GM10266 (cell line): ENCODE data around the gene TRIO.

Experiments used
- DNase-seq: peaks from one replicate; pipeline ENCODE4 v3.0.0; 2012; ENCODE audit errors: extremely low spot score
- CTCF ChIP-seq: IDR thresholded peaks from 2 replicates; pipeline ENCODE4 v1.5.1; 2012; ENCODE audit warnings: mild to moderate bottlenecking, low read depth; ENCODE audit not compliant: control insufficient read depth, insufficient read depth; ENCODE audit errors: missing control alignments

Gene TRIO

GRCh38 chr5:14364096-14364495 is 221.0 kb downstream of the TRIO start:
- peak; percentile 14 for TF ChIP-seq CTCF
- DNase-seq = no peak

GRCh38 chr5:14364576-14365472 is 221.7 kb downstream of the TRIO start:
- TF ChIP-seq CTCF = peak; percentile 56
- DNase-seq = no peak

- TF ChIP-seq CTCF = no peak
- no peak for DNase-seq
Observed at GRCh38 chr5:14365831-14366430, 222.8 kb downstream of the TRIO start.

- DNase-seq = no peak
- TF ChIP-seq CTCF = no peak
Observed at GRCh38 chr5:14366763-14367162, 223.6 kb downstream of the TRIO start.

GRCh38 chr5:14367364-14367763 is 224.2 kb downstream of the TRIO start:
- DNase-seq = no peak

GRCh38 chr5:14369780-14370179 is 226.6 kb downstream of the TRIO start:
- TF ChIP-seq CTCF = no peak
- DNase-seq = no peak

More at GRCh38 chr5:14367364-14367763, 224.2 kb downstream of the TRIO start:
- no peak for TF ChIP-seq CTCF

GRCh38 chr5:14370386-14370785 is 227.2 kb downstream of the TRIO start:
- TF ChIP-seq CTCF = no peak
- no peak for DNase-seq
